Body of pancreas (tissue), 4 donors: ENCODE results near the gene LSM3.

Source experiments
- CTCF ChIP-seq, 7 experiments: fragments of 450-650 bp in 4 of 7; fragments of 200-600 bp in 3 of 7; sonication (generic) in 3 of 7; IDR thresholded peaks; one replicate each; pipeline ENCODE4 v1.5.1; 2016 to 2019; ENCODE audit warnings: antibody characterized with exemption in 7 of 7
- POLR2A ChIP-seq, 3 donors: fragments of 450-650 bp; IDR thresholded peaks; one replicate each; pipeline ENCODE4 v1.6.1; 2016; ENCODE audit warnings: antibody characterized with exemption in 3 of 3, mild to moderate bottlenecking in 2 of 3

- TF ChIP-seq CTCF (IDR thresholded peaks at IDR 0.05) (no peak), POLR2A (IDR thresholded peaks at IDR 0.05) (no peak)
Observed at GRCh38 chr3:14129296-14129695, 49.3 kb upstream of the LSM3 start.
